Measurements from ENCODE around the gene EFHD2.

The EFHD2 gene, protein sequence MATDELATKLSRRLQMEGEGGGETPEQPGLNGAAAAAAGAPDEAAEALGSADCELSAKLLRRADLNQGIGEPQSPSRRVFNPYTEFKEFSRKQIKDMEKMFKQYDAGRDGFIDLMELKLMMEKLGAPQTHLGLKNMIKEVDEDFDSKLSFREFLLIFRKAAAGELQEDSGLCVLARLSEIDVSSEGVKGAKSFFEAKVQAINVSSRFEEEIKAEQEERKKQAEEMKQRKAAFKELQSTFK

DNA sequence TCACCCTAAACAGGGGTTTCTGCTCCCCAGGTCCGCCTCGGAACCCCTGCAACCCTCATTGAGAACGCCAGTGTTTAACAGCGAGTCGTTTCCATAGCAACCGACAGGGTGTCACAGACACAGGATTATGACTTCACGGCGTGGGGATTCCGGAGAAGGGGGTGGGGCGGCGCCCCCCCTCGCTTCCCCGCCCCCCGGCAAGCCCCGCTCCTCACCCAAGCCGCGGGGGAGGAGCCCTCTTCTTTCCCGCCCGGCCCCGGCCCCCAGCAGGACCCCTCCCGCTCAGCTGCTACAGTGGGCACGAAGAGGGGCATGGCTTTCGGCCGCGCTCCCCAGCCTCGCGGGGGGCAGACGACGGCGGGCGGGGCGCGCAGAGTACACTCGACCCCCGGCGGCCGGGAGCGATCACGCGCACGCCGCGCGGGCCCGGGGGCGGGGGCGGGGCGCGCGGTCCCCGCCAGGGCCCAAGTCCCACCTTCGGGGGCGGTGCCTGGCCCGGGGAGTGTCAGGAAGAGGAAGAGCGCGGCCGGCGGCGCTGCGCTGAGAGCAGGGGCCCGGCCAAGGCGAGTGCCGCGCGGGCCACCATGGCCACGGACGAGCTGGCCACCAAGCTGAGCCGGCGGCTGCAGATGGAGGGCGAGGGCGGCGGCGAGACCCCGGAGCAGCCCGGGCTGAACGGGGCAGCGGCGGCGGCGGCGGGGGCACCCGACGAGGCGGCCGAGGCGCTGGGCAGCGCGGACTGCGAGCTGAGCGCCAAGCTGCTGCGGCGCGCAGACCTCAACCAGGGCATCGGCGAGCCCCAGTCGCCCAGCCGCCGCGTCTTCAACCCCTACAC is at the start of gene EFHD2:
Gene EFHD2 (plus strand): TSS at position 501 of the 835 bp plus-strand sequence. CDS start 84 bp downstream, at position 585.
- DNase-seq (ENCODE audit: low read depth) = peak; percentile 74
- peak within 1 kb of the TSS; percentile 68 for H3K4me3 ChIP-seq (replicated peaks; ENCODE audit: low read depth, low read length)
- TF ChIP-seq, protein P1, sequence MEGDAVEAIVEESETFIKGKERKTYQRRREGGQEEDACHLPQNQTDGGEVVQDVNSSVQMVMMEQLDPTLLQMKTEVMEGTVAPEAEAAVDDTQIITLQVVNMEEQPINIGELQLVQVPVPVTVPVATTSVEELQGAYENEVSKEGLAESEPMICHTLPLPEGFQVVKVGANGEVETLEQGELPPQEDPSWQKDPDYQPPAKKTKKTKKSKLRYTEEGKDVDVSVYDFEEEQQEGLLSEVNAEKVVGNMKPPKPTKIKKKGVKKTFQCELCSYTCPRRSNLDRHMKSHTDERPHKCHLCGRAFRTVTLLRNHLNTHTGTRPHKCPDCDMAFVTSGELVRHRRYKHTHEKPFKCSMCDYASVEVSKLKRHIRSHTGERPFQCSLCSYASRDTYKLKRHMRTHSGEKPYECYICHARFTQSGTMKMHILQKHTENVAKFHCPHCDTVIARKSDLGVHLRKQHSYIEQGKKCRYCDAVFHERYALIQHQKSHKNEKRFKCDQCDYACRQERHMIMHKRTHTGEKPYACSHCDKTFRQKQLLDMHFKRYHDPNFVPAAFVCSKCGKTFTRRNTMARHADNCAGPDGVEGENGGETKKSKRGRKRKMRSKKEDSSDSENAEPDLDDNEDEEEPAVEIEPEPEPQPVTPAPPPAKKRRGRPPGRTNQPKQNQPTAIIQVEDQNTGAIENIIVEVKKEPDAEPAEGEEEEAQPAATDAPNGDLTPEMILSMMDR (IDR thresholded peaks at IDR 0.05; ENCODE audit: low read length, missing control alignments) = no peak

GRCh38 chr1:15360700-15361099 is 49.0 kb upstream of the EFHD2 start:
- TF ChIP-seq, protein P1 (IDR thresholded peaks at IDR 0.05; ENCODE audit: low read length, missing control alignments) = no peak
- no peak for DNase-seq (ENCODE audit: low read depth)
- no peak overlapping the region for H3K4me3 ChIP-seq (replicated peaks; ENCODE audit: low read depth, low read length)

- no peak overlapping the region for H3K4me3 ChIP-seq (replicated peaks; ENCODE audit: low read depth, low read length)
- TF ChIP-seq, protein P1 (IDR thresholded peaks at IDR 0.05; ENCODE audit: low read length, missing control alignments) = no peak
- DNase-seq (ENCODE audit: low read depth) = no peak
These were observed 47.5 kb upstream of the EFHD2 start for GRCh38 chr1:15362096-15362736.

- TF ChIP-seq, protein P1 (IDR thresholded peaks at IDR 0.05; ENCODE audit: low read length, missing control alignments) = no peak
- no peak overlapping the region for H3K4me3 ChIP-seq (replicated peaks; ENCODE audit: low read depth, low read length)
- DNase-seq (ENCODE audit: low read depth) = no peak
These were observed 47.0 kb upstream of the EFHD2 start for GRCh38 chr1:15362737-15363128.

DNA sequence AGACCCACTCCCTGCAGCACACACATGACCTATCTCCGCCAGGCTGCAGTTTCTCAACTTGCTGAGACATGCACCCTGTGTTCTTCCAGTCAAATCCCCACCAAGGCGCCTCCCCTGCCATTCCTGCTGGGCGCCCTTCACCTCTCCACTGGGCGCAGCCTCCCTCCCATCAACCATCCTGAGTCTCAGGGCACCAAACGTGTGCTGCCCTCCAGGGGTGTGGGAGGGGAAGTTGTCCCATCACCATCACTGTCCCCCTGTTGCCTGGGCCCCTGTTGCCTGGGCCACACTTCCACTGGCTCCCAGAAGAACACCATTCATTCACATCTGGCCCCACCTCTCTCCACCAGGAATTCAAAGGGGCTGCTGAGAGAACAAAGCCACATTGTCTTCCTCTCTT is 44.9 kb upstream of the EFHD2 start:
- TF ChIP-seq, protein P1 (IDR thresholded peaks at IDR 0.05; ENCODE audit: low read length, missing control alignments) = no peak
- DNase-seq (ENCODE audit: low read depth) = no peak
- H3K4me3 ChIP-seq (replicated peaks; ENCODE audit: low read depth, low read length) = no peak overlapping the region

- DNase-seq (ENCODE audit: low read depth) = no peak
- H3K4me3 ChIP-seq (replicated peaks; ENCODE audit: low read depth, low read length) = no peak overlapping the region
- TF ChIP-seq, protein P1 (IDR thresholded peaks at IDR 0.05; ENCODE audit: low read length, missing control alignments) = no peak
These were observed 40.8 kb upstream of the EFHD2 start for GRCh38 chr1:15368888-15369287.
